OCI-LY3 (cell line): ENCODE measurements around the gene ASIC2.

Experiments used
- H2AFZ ChIP-seq: fragments of 200-600, 300-600 bp; shearing (Covaris generic); 2 replicates; pipeline ENCODE4 v1.6.0; 2014; ENCODE audit warnings: antibody characterized with exemption, low read depth, low read length
- H3K27ac ChIP-seq: fragments of 200-600, 300-600 bp; sonication (generic); 2 replicates; pipeline ENCODE4 v1.5.1; 2014; ENCODE audit warnings: mild to moderate bottlenecking, low read length, moderate library complexity, mixed read lengths
- H3K27me3 ChIP-seq: fragments of 200-600, 300-600 bp; sonication (generic); 2 replicates; pipeline ENCODE4 v1.6.1; 2014; ENCODE audit warnings: low read depth, low read length, mixed read lengths
- H3K36me3 ChIP-seq: fragments of 200-600, 300-600 bp; sonication (generic); replicated peaks from 2 replicates; pipeline ENCODE3; 2014; ENCODE audit warnings: low read depth, low read length, mixed read lengths
- H3K4me1 ChIP-seq: fragments of 300-600, 200-600 bp; sonication (generic); 2 replicates; pipeline ENCODE4 v1.6.1; 2014; ENCODE audit warnings: low read length, mixed read lengths
- H3K4me2 ChIP-seq: fragments of 200-600, 300-600 bp; sonication (generic); 2 replicates; pipeline ENCODE4 v1.6.1; 2014; ENCODE audit warnings: low read length, mixed read lengths
- H3K4me3 ChIP-seq: fragments of 300-600, 200-600 bp; sonication (generic); 2 replicates; pipeline ENCODE4 v1.5.1; 2014; ENCODE audit warnings: antibody characterized with exemption, mild to moderate bottlenecking, low read length, moderate library complexity
- H3K79me2 ChIP-seq: fragments of 300-600, 200-600 bp; shearing (Covaris generic); 2 replicates; pipeline ENCODE4 v1.6.1; 2014; ENCODE audit warnings: mild to moderate bottlenecking, low read length, mixed read lengths
- H3K9ac ChIP-seq: fragments of 300-600, 200-600 bp; shearing (Covaris generic); 2 replicates; pipeline ENCODE4 v1.6.0; 2014; ENCODE audit warnings: mild to moderate bottlenecking, low read length, moderate library complexity
- H3K9me3 ChIP-seq: fragments of 200-600, 300-600 bp; shearing (Covaris generic); 2 replicates; pipeline ENCODE4 v1.6.1; 2014; ENCODE audit warnings: low read length, mixed read lengths; ENCODE audit not compliant: insufficient read depth
- H4K20me1 ChIP-seq: fragments of 200-600, 300-600 bp; sonication (generic); 2 replicates; pipeline ENCODE4 v1.6.1; 2016; ENCODE audit warnings: low read length, mixed read lengths; ENCODE audit not compliant: insufficient read depth
- EZH2phosphoT487 ChIP-seq: fragments of 200-600 bp; shearing (Covaris generic); IDR thresholded peaks from 2 replicates; pipeline ENCODE4 v1.6.1; 2018; ENCODE audit warnings: antibody characterized with exemption, mixed run types, low read depth
- TF ChIP-seq, protein P1 (sequence below): fragments of 200-600, 300-600 bp; sonication (generic); IDR thresholded peaks from 2 replicates; pipeline ENCODE4 v1.5.1; 2014; ENCODE audit warnings: antibody characterized with exemption, low read length, low read depth

Gene ASIC2

DNA sequence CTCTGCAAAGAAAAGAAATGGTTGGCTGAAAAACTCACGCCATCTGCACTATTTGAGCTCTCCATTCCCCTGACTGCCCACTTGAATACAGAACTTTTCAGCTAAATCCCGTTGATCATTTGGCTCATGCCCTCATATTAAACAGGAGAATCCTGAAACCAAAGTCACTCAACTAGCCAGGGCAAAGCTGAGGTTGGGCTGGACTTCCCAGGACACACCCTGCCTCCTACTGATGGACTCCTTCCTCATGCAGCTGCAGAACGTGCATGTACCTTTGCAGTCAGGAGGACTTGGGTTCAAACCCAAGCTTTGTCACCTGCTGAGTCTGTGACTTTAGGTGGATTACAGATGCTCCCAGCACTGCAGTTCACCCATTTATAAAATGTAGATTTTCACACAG lies 7.7 kb downstream of the ASIC2 start:
- peaks cover 18% of the 10 kb centered on the region for H3K27me3 ChIP-seq
- H3K4me2 ChIP-seq: no peak overlapping the region
- no peaks in the 10 kb centered on the region for H3K36me3 ChIP-seq
- H3K27ac ChIP-seq: no peak overlapping the region
- H3K79me2 ChIP-seq: no peaks in the 10 kb centered on the region
- no peak overlapping the region for H2AFZ ChIP-seq
- TF ChIP-seq, protein P1, sequence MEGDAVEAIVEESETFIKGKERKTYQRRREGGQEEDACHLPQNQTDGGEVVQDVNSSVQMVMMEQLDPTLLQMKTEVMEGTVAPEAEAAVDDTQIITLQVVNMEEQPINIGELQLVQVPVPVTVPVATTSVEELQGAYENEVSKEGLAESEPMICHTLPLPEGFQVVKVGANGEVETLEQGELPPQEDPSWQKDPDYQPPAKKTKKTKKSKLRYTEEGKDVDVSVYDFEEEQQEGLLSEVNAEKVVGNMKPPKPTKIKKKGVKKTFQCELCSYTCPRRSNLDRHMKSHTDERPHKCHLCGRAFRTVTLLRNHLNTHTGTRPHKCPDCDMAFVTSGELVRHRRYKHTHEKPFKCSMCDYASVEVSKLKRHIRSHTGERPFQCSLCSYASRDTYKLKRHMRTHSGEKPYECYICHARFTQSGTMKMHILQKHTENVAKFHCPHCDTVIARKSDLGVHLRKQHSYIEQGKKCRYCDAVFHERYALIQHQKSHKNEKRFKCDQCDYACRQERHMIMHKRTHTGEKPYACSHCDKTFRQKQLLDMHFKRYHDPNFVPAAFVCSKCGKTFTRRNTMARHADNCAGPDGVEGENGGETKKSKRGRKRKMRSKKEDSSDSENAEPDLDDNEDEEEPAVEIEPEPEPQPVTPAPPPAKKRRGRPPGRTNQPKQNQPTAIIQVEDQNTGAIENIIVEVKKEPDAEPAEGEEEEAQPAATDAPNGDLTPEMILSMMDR: no peak
- no peak for TF ChIP-seq EZH2phosphoT487
- no peak overlapping the region for H3K9ac ChIP-seq
- no peak overlapping the region for H3K4me3 ChIP-seq
- no peaks in the 10 kb centered on the region for H3K9me3 ChIP-seq
- no peaks in the 10 kb centered on the region for H4K20me1 ChIP-seq
- H3K4me1 ChIP-seq: no peaks in the 10 kb centered on the region

DNA sequence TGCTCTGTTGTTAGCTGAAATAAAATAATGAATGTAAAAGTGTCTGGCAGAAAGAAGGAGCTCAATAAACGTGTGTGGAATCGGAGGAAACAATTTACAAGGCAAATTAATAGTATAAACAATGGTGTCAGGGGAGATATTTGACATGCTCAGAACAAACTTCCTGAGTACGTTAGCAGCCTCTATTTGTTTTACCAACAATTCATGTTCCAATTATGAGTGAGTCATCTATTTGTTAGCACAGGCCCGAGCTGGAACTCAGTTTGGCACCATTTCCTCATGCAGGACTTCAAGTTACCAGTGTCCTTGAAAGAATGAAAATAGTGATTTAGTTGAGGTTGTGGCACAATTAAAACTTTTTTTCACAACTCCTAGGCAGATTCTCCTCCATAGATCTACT lies 9.1 kb downstream of the ASIC2 start:
- TF ChIP-seq, protein P1: no peak
- TF ChIP-seq EZH2phosphoT487: no peak
- H4K20me1 ChIP-seq: no peaks in the 10 kb centered on the region
- H3K36me3 ChIP-seq: no peaks in the 10 kb centered on the region
- no peak overlapping the region for H3K4me2 ChIP-seq
- no peak overlapping the region for H3K4me3 ChIP-seq
- H3K9ac ChIP-seq: no peak overlapping the region
- H3K27me3 ChIP-seq: peaks cover 30% of the 10 kb centered on the region
- no peak overlapping the region for H2AFZ ChIP-seq
- H3K27ac ChIP-seq: no peak overlapping the region
- no peaks in the 10 kb centered on the region for H3K4me1 ChIP-seq
- H3K9me3 ChIP-seq: no peaks in the 10 kb centered on the region
- H3K79me2 ChIP-seq: no peaks in the 10 kb centered on the region

DNA sequence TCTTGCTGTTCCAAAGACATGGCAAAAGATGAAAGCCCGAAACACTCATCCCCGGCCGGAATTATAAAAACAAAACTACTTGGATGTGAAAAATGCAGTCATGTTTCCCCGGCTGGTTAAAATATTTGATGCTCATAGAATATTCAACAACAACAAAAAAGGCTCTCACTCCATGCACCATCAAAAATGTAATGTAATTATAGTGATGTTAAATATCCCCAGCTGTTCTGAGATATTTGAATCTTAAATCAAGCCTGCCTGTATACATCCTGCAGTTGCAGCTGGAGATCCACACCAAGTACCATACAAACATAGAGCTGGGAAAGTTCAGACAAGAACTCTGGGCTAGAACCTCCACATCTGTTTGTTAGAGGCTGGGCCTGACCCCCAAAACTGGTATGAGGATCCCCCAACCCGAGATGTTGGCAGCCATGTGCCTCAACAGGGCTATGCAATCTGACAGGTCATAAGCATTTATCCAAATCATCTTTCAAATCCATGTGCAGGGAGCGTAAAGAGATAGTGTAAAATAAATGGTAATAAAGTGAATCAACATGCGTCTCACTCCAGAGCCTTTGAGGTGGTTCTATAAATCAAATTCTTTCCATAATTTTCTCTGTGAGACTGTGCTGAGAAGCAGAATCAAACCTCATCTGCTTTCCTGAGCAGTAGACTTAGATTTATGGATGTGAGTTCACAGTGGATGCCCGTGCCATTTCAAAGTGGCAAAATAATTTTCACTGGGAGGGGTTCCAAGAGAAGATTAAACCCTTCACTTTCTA lies 12.7 kb downstream of the ASIC2 start:
- Histone ChIP-seq H3K27ac (no peak overlapping the region), H3K4me2 (no peak overlapping the region), H3K36me3 (no peaks in the 10 kb centered on the region), H4K20me1 (no peaks in the 10 kb centered on the region), H3K9ac (no peak overlapping the region), H2AFZ (no peak overlapping the region), H3K4me3 (no peak overlapping the region), H3K4me1 (no peaks in the 10 kb centered on the region), H3K9me3 (no peaks in the 10 kb centered on the region), H3K27me3 (peaks cover 51% of the 10 kb centered on the region), H3K79me2 (no peaks in the 10 kb centered on the region)
- no peak for TF ChIP-seq EZH2phosphoT487
- TF ChIP-seq, protein P1: no peak

DNA sequence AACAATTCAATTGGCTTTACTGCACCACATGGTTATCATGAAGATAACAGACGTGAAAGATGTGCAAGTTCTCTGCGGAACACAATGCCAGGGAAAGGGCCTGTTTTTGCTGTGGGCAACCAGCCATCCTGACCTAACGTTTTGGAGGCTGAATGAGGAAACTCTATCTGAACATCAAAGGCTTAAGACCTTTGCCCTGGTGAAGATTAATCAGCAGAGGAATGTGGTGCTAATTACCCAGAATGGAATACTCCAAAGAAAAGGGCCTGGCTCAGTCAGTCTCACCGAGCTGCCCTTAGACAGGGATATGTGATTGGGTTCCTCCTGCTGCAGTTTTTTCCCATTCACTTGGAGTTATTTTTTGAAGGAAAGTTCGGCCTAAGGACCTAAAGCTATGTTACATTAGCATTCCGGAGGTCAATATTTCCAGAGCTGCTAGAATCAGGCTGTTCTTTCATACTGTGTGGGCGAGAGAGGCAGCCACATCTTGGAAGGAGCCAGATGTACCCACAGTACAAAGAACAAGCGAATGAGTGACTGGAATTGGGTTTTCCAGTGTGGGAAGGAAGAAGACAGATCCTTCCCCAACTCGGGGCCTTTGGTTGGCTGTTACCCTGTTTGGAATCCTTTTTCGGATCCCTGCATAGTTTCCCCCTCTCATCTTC lies 15.5 kb downstream of the ASIC2 start:
- Histone ChIP-seq H3K4me3 (no peak overlapping the region), H3K36me3 (no peaks in the 10 kb centered on the region), H3K27ac (no peak overlapping the region), H3K9ac (no peak overlapping the region), H4K20me1 (no peaks in the 10 kb centered on the region), H3K27me3 (peaks cover 48% of the 10 kb centered on the region), H3K9me3 (no peaks in the 10 kb centered on the region), H2AFZ (no peak overlapping the region), H3K4me1 (no peaks in the 10 kb centered on the region), H3K79me2 (no peaks in the 10 kb centered on the region), H3K4me2 (no peak overlapping the region)
- no peak for TF ChIP-seq EZH2phosphoT487
- TF ChIP-seq, protein P1: no peak
